Suprapubic skin (tissue), 4 donors: Measurements from ENCODE around the gene PDE1C. TPM values are rescaled to one million over a fixed set of nuclear protein-coding genes. Genes with fewer than 3 reads are reported as not detected.

Experiments
- DNase-seq, 2 donors: peaks; one replicate each; pipeline ENCODE4 v3.0.0-alpha.2; 2019; ENCODE audit warnings: low spot score in 2 of 2
- H3K27ac ChIP-seq: fragments of 200-600 bp; sonication (generic); one replicate; pipeline ENCODE4 v1.5.1; 2019
- H3K27me3 ChIP-seq: fragments of 200-600 bp; sonication (generic); one replicate; pipeline ENCODE4 v1.5.1; 2019
- H3K36me3 ChIP-seq: fragments of 200-600 bp; sonication (generic); one replicate; pipeline ENCODE4 v1.5.1; 2019
- H3K4me1 ChIP-seq: fragments of 200-600 bp; sonication (generic); one replicate; pipeline ENCODE4 v1.5.1; 2019
- H3K4me3 ChIP-seq: fragments of 200-600 bp; sonication (generic); one replicate; pipeline ENCODE4 v1.5.1; 2019; ENCODE audit warnings: mild to moderate bottlenecking
- H3K9me3 ChIP-seq: fragments of 200-600 bp; sonication (generic); one replicate; pipeline ENCODE4 v1.5.1; 2019
- EP300 ChIP-seq: sonication (generic); formaldehyde crosslinking; IDR thresholded peaks from one replicate; pipeline ENCODE4 v1.6.1; 2017; ENCODE audit warnings: antibody characterized with exemption
- POLR2A ChIP-seq, 2 donors: fragments of 450-650 bp; IDR thresholded peaks; one replicate each; pipeline ENCODE4 v1.6.1; 2017; ENCODE audit warnings: antibody characterized with exemption in 2 of 2, mild to moderate bottlenecking in 2 of 2, moderate library complexity in 2 of 2
- POLR2AphosphoS5 ChIP-seq, 3 donors: sonication (generic); formaldehyde crosslinking; IDR thresholded peaks; one replicate each; pipeline ENCODE4 v1.6.1; 2017; ENCODE audit warnings: antibody characterized with exemption in 3 of 3
- WGBS: methylation state at CpG from one replicate; pipeline ENCODE4 v1.1.5; 2018; 5-methylcytosine and 5-hydroxymethylcytosine counted together
- total RNA-seq, 4 donors: library from RNA; depleted of rRNA; stranded (reverse); fragments of >200 nt; gene quantifications; one replicate each; pipeline ENCODE4 v1.1.0, GENCODE V29; 2016
- TF ChIP-seq, protein P1 (sequence below), 2 donors: fragments of 200-600 bp in 1 of 2; fragments of 450-650 bp in 1 of 2; sonication (generic) in 1 of 2; IDR thresholded peaks; one replicate each; pipeline ENCODE4 v1.5.1; 2016 to 2019; ENCODE audit warnings: antibody characterized with exemption in 2 of 2, mild to moderate bottlenecking in 1 of 2, moderate library complexity in 1 of 2

PDE1C gene
- total RNA-seq, 4 donors from 2014 or later: 0.64 to 1.8 (median 0.83) TPM

DNA sequence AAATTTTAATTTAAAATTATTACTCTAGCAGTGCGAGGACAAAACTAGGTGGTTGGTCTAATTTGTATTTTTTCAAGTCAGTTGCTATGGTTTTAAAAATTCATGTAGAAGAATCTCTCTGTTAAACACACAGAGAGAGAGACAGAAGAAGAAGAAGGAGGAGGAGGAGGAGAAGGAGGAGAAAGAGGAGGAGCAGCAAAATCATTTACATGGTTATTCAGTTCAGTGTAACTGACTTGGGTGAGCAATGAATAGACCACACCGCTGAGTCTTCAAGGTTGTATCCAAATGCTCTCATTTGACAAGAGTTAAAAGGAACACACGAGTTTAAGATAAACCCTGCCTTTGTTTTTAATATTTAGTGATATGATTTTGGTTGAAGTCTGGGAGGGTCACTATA lies 131.1 kb downstream of the PDE1C start:
- no peak for TF ChIP-seq EP300
- TF ChIP-seq POLR2AphosphoS5 (IDR thresholded peaks at IDR 0.05): no peak
- WGBS: 80% methylated on average over 3 of the region's 3 CpGs
- no peaks in the 10 kb centered on the region for H3K27me3 ChIP-seq
- no peak overlapping the region for H3K4me3 ChIP-seq
- no peaks in the 10 kb centered on the region for H3K9me3 ChIP-seq
- H3K4me1 ChIP-seq: no peaks in the 10 kb centered on the region
- H3K27ac ChIP-seq: no peak overlapping the region
- DNase-seq: no peak
- H3K36me3 ChIP-seq: no peaks in the 10 kb centered on the region

DNA sequence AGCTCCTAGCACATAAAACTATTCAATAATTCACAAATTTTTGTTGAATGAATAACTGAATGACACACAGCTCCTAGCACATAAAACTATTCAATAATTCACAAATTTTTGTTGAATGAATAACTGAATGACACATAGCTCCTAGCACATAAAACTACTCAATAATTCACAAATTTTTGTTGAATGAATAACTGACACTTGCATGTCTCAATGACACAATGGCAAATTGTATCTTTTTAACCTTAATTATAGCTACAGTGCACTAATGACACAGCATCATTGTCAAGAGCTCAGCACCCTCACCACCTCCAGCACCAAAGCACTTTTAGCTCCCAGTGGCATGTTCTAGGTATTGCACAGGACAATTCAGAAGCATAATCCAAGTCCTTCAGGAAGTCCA lies 131.6 kb downstream of the PDE1C start:
- DNase-seq: no peak
- Histone ChIP-seq H3K9me3 (no peaks in the 10 kb centered on the region), H3K27me3 (no peaks in the 10 kb centered on the region), H3K4me3 (no peak overlapping the region), H3K36me3 (no peaks in the 10 kb centered on the region), H3K4me1 (no peaks in the 10 kb centered on the region), H3K27ac (no peak overlapping the region)
- no peak for TF ChIP-seq EP300
- no peak for TF ChIP-seq POLR2A (IDR thresholded peaks at IDR 0.05)
- TF ChIP-seq, protein P1, sequence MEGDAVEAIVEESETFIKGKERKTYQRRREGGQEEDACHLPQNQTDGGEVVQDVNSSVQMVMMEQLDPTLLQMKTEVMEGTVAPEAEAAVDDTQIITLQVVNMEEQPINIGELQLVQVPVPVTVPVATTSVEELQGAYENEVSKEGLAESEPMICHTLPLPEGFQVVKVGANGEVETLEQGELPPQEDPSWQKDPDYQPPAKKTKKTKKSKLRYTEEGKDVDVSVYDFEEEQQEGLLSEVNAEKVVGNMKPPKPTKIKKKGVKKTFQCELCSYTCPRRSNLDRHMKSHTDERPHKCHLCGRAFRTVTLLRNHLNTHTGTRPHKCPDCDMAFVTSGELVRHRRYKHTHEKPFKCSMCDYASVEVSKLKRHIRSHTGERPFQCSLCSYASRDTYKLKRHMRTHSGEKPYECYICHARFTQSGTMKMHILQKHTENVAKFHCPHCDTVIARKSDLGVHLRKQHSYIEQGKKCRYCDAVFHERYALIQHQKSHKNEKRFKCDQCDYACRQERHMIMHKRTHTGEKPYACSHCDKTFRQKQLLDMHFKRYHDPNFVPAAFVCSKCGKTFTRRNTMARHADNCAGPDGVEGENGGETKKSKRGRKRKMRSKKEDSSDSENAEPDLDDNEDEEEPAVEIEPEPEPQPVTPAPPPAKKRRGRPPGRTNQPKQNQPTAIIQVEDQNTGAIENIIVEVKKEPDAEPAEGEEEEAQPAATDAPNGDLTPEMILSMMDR (IDR thresholded peaks at IDR 0.05): no peak
- TF ChIP-seq POLR2AphosphoS5 (IDR thresholded peaks at IDR 0.05): no peak

DNA sequence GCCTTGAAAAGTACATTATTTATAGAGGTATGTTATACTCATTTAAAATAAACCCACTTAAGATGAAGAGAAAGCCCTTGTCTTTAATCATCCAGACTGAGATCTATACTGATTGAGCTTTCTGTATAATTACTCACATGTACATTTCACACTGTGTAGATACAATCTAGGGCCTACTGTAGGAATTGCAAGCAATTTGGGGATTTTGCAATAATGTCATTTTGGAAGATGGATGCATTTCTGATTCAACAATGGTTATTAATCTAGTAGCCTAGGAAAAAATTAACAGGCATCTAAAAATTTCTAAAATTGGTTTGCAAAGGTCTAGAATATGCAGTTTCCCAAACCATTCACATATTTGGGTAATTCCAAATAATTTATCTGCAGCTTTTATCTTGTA lies 132.2 kb downstream of the PDE1C start:
- no peaks in the 10 kb centered on the region for H3K27me3 ChIP-seq
- H3K4me3 ChIP-seq: no peak overlapping the region
- no peaks in the 10 kb centered on the region for H3K4me1 ChIP-seq
- no peak overlapping the region for H3K27ac ChIP-seq
- no peaks in the 10 kb centered on the region for H3K9me3 ChIP-seq
- no peak for TF ChIP-seq POLR2A (IDR thresholded peaks at IDR 0.05)
- no peak for TF ChIP-seq EP300
- TF ChIP-seq, protein P1 (IDR thresholded peaks at IDR 0.05): no peak
- TF ChIP-seq POLR2AphosphoS5 (IDR thresholded peaks at IDR 0.05): no peak
- no peak for DNase-seq
- no peaks in the 10 kb centered on the region for H3K36me3 ChIP-seq

DNA sequence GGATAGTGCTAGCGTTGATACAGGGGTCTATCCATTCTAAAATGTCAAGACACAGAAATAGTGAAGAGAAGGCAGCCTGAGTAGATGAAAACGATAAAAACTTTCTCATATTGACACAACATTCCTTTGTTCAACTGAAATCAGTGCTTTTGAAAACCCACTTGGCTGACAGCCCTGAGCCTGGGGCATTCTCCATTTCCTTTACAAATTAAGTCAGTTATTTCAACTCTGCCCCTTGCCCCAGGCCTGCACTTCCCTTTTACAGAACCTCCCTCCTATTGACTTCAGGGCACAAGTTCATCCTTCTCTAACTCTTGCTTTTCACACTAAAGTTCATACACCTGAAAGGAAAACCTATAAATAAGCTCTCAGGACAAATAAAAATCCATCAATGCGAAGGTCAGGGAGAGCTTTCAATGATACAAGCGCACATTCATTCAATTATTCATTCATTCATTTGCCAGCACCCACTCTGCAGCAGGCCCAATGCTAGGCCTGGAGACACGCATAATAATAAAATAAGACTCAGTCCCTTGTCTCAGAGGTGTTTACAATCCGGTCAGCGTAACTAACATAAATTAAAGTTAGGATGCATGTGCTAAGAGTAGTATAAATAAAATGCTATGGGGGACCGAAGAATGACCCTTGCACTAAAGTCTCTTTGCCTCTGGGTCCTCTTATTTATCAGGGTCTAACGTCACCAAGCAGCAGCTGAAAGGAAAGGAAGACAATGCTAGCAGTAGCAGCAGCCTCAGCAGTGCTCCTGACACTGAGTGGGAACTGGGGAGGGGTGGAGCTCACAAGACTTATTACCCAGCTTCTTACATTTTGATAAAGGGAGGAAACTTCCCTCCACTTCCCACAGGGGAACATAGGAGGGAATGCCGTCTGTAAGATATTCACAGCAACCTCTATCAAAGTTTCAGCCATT lies 134.8 kb downstream of the PDE1C start:
- 72% methylated on average over 10 of the region's 10 CpGs for WGBS
- Histone ChIP-seq H3K4me1 (no peaks in the 10 kb centered on the region), H3K27ac (no peak overlapping the region), H3K4me3 (no peak overlapping the region), H3K9me3 (no peaks in the 10 kb centered on the region), H3K27me3 (no peaks in the 10 kb centered on the region), H3K36me3 (no peaks in the 10 kb centered on the region)
- no peak for DNase-seq
- no peak for TF ChIP-seq POLR2A (IDR thresholded peaks at IDR 0.05)
- TF ChIP-seq, protein P1 (IDR thresholded peaks at IDR 0.05): no peak
- no peak for TF ChIP-seq EP300
- no peak for TF ChIP-seq POLR2AphosphoS5 (IDR thresholded peaks at IDR 0.05)

DNA sequence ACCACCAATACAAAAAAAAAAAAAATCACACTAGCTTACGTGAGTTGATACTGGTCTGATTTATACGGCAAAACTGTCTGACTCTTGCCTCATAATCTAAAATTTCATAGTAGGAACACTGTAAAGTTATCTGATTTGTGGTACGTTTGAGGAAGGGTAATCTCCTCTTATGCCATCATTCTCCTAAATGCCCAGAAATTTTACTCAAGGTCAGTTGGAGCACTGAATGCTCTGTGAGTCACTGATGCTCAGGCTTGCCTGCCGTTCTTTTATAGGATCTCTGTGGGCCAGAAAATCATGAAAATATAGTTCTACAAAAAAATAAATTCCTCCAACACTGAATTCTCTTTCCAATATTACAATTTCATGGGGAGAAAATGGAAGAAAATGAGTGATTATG lies 135.7 kb downstream of the PDE1C start:
- WGBS: 80% methylated on average over 4 of the region's 4 CpGs
- Histone ChIP-seq H3K27me3 (no peaks in the 10 kb centered on the region), H3K4me1 (no peaks in the 10 kb centered on the region), H3K36me3 (no peaks in the 10 kb centered on the region), H3K9me3 (no peaks in the 10 kb centered on the region), H3K27ac (no peak overlapping the region), H3K4me3 (no peak overlapping the region)
- no peak for DNase-seq
- no peak for TF ChIP-seq POLR2AphosphoS5 (IDR thresholded peaks at IDR 0.05)
- TF ChIP-seq, protein P1 (IDR thresholded peaks at IDR 0.05): no peak
